Measurements from ENCODE around the gene CREBRF.
"Not testable (repeated sequence)": the region's sequence is repeated elsewhere in the genome, so short reads cannot be mapped to it uniquely, and the experiment has no call there.

Gene CREBRF

DNA sequence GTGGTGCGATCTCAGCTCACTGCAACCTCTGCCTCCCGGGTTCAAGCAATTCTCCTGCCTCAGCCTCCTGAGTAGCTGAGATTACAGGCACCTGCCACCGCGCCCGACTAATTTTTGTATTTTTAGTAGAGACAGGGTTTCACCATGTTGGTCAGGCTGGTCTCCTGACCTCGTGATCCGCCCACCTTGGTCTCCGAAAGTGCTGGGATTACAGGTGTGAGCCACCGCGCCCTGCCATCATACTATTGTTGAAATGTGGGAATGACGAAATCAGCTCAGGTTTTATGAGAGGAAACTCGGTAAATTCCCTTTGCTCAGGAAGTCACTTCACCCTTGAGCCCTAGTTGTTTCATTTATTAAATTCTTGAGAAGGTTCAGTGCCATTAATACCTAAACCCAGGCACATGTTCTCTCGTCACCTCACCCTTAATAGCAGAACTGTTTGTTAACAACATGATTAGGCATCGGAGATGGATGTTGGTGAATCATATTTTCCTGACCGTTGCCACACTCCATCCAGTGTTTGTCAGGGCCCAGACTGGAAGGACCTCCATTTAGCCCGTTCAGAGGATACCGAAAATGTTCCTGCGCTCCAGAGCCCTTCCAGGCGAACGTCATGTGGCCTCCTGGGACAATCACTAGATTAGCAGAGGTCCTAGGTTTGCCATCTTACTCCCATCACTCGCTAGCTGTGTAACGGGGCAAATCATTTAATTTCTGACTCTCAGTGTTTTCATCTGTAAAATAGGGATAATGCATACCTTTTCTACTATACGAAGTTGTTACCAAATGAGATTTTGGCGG, 20.0 kb upstream of the CREBRF start:
- in situ Hi-C loops (cut with MboI; ENCODE audit: low sequenced_read_pairs): no loop called here

DNA sequence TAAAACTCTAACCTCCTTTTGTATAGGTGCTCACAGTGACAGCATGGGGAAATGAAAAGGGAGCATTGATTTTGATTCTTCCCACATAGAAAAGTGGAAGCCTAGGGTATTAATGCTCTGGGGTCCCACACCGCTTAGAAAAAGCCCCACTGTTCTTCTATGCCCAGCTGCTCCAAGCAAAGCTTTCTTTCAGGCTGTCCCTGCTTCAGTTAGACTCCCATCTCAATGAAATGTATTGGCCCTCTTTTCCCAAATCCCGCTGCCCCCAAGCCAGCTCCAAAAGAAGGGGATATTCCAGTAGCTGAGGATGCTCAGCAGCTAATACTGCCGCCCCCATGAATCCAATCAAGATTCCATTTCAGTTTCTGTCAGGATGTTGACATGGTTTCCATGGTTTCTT, 17.0 kb upstream of the CREBRF start:
- in situ Hi-C loops (cut with MboI; ENCODE audit: low sequenced_read_pairs): no loop called here

DNA sequence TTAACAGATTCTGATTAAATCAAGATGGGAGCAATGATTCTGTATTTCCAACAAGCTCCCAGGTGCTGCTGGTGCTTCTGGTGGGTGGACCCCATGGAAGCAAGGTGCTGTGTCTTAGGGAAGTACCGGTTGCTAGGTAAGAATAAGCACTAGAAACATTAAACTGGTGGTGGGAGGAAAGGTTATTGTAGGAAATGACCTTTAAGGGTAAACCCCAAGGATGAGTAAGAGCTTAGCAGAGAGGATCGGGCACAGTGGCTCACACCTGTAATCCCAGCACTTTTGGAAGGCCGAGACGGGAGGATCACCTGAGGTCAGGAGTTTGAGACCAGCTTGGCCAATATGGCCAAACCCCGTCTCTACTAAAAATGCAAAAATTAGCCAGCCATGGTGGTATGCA, 16.2 kb upstream of the CREBRF start:
- in situ Hi-C loops (cut with MboI; ENCODE audit: low sequenced_read_pairs): no loop called here

DNA sequence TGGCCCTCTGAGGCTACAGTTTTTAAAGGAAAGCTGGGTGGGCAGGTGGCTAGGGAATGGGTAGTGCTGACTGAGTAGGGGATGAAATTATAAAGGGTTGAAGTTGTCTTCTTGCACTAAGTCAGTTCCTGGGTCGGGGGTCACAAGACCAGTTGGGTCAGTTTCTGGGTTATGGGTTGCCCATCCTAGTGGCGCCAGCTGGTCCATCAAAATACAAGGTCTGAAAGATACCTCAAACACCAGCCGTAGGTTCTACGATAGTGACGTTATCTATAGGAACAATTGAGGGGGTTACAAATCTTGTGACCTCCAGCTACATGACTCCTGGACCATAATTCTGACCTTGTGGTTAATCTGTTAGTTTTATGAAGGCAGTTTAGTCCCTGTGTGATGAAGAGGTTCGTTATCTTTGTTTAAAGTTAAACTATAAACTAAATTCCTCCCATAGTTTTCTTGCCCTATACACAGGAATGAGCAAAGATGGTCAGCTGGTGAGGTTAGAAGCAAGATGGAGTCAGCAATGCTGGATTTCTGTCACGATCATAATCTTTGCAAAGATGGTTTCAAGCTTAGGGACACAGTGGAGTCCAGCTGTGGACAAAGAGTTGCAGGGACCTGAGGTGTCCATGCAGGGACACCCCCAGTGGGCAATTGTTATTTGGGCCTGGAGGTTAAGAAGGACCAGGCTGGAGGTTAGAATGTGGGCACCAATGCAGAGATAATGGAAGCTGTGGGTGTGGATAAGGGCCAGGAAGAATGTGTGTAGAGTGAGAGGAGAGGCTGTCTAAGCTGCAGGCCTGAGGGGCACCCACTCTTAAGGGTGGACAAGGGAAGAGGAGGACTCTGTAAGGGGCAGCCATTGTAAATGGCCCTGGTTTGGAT, 14.0 kb upstream of the CREBRF start:
- in situ Hi-C loops (cut with MboI; ENCODE audit: low sequenced_read_pairs): no loop called here

DNA sequence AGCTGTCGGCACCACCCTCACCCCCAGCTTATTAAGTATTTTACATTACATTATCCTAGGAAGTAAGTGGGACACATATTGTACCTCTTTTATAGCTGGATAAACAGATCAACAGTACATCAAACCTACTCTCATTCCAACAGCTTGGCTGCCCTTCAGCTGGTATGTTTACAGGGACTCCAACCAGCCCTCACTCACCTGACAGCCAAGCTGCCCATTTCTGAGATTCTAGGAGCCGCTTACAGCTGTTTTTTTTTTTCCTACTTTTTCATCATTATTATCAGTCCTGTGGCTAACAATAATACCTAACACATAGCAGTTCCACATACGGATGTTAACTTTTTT, 13.4 kb upstream of the CREBRF start:
- in situ Hi-C loops (cut with MboI; ENCODE audit: low sequenced_read_pairs): no loop called here

DNA sequence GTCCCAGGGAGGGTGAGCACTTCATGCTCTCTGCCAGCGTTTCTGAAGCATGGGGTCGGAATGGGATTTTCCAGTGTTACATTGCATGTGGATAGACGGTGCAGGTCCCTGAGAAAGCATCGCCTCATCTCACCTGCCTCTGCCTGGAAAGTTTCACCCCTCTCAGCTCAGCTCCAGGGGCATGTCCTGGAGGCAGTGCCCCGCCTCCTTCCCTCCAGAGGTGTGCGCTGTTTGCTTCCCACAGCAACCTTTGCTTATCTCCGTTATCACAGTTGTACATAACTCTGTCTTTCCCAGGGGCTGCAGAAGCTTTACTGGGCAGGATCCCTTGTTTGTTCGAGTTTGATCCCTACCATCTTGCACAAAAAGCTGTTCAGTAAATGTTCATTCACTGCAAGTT, 10.7 kb upstream of the CREBRF start:
- in situ Hi-C loops (cut with MboI; ENCODE audit: low sequenced_read_pairs): no loop called here

DNA sequence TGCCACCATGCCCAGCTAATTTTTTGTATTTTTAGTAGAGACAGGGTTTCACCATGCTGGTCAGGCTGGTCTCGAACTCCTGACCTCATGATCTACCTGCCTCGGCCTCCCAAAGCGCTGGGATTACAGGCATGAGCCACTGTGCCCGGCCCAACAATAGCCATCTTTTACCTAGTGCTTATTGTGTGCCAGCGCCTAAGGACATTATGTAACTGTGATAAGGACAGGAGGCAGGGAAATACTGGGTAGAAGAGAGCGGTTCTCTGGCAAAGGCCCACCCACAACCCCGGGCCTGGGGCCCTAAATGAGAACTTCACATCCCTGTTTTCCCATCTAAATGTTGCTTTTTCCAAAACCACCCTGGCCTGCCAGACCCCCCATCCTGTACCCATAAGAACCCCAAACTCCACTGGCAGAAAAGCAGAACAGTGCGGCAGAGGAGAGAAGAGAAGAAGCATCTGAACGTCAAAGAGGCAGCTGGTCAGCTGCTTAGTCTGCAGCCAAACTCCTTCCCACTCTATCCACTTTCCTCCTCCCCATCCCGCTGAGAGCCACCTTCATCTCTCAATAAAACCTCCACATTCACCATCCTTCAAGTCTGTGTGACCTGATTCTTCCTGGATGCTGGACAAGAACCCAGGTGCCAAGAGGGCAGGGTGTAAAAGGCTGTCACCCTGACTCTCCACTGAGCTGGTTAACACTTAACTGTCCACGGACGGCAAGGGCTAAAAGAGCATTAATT, 8.9 kb upstream of the CREBRF start:
- in situ Hi-C loops (cut with MboI; ENCODE audit: low sequenced_read_pairs): not testable (repeated sequence)

DNA sequence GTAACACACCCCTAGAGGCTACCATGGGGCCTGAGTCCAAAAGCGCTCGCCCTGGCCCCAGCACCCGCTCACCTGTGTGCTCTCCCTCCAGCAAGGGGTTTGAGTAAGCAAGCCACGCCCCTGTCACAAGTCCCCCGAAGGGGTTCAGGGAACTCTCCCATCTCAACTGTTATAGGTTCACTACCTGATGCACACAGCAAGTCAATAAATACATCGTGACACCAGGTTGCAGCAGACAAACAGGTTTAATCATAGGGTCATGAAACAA, 8.4 kb upstream of the CREBRF start:
- in situ Hi-C loops (cut with MboI; ENCODE audit: low sequenced_read_pairs): no loop called here

DNA sequence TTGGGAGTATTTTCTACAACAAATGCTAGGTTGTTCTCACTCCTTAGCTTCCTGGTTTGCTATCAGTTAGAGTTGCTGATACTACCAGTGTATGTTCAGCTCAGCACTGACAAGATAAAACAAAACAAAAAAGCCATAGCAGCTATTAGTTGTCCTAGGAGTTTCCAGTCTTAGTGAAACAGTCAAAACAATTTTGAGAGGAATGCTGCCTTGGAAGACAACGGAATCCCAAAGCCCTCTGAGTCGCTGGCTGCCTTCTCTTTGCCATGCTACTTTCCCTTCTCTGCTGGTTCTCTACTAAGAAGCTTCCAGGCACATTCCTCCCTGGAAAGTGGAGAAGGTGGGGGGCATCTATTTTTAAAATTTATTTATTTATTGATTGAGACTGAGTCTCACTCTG, 5.4 kb upstream of the CREBRF start:
- in situ Hi-C loops (cut with MboI; ENCODE audit: low sequenced_read_pairs): no loop called here

DNA sequence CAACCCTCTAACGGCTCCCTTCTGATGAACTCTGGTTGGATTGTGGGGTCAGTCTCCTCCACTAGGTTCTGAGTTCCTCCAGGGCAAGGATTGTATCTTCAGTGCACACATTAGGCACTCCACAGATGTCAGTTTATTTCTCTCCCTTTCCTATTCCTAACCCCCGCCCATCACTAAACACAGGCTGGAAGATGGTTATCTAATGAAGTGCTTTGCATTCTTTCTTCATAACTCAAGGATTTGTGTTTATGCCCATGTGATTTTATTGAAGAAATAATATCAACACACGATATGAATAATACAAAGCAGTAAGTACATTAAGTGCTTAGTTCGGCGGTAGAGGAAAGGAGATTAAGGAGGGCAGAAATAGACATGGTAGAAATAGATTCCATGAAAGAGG, 4.4 kb upstream of the CREBRF start:
- in situ Hi-C loops (cut with MboI; ENCODE audit: low sequenced_read_pairs): no loop called here

DNA sequence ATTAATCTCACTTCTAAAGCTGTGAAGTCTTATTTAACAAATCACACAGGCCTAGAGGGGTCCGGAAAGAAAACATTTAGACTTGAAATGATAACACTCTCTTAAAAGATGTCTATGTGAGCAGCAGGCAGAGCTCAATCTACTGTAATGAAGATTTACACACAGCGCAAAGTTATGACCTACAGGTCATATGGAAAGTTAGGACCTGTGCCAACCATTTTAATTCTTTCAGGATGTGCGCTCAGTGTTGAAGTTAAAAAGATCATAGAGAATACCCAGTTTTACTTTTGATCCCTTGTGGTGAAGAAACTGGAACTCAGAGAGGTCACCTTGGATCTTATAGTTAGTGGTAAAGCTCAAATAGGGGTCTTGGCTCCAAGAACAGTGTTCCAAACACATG, 3.1 kb upstream of the CREBRF start:
- in situ Hi-C loops (cut with MboI; ENCODE audit: low sequenced_read_pairs): no loop called here

DNA sequence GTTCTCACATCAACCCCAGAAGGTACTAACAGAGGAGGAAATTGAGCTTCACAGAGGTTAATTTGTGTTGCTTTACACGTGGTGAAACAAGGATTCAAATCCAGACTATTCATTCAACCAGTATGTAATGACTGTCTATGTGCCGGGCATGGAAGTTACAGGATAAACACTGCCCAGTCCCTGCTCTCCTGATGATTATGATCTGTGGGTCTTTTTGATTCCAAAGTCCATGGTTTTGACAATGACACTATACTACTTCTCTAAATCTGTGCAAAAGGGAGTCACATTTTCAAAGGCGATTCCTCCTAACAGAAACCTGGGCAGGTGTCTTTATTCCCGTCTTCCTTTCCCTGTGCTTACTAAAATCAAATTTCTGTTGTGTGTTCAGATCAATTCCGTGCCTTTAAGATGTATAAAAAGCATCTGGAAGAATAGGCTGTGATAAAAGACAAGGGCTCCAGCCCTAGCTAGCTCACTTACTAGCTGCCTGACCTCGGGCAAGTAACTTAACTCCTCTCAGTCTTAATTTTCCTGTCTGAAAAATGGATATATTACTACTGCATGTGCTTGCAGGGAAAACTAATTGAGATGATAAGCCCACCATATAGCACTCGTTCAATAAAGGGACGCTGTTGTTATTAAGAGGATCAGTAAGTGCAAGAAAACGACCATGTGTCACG, 970 bp upstream of the CREBRF start:
- in situ Hi-C loops (cut with MboI; ENCODE audit: low sequenced_read_pairs): no loop called here

DNA sequence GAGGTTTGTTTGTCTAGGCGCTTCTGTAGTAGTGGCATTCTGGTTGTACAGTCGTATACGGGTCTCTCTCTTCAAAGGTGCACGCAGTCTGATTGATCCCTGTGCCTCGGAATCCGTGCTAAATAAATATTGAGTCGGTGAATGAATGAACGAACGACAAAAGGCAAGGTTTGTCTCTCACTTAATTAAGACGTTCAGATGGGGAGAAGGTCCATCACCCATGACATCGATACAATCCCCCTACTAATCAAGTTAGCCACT, 500 bp upstream of the CREBRF start:
- in situ Hi-C loops (cut with MboI; ENCODE audit: low sequenced_read_pairs): no loop called here

DNA sequence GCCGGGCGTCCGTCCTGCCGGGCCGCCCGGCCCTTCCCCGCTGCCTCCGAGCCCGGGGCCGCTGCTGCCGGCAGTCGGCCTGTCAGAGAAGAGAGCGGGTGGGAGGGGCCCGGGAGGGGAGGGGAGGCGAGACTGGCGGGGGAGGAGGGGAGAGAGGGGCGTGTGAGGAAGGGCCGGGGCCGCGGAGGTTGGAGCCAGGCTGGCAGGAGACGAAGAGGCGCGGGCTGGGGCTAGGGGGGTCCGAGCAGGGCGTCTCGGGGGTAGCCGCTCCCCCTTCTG, 570 bp downstream of the CREBRF start:
- in situ Hi-C loops (cut with MboI; ENCODE audit: low sequenced_read_pairs): no loop called here

DNA sequence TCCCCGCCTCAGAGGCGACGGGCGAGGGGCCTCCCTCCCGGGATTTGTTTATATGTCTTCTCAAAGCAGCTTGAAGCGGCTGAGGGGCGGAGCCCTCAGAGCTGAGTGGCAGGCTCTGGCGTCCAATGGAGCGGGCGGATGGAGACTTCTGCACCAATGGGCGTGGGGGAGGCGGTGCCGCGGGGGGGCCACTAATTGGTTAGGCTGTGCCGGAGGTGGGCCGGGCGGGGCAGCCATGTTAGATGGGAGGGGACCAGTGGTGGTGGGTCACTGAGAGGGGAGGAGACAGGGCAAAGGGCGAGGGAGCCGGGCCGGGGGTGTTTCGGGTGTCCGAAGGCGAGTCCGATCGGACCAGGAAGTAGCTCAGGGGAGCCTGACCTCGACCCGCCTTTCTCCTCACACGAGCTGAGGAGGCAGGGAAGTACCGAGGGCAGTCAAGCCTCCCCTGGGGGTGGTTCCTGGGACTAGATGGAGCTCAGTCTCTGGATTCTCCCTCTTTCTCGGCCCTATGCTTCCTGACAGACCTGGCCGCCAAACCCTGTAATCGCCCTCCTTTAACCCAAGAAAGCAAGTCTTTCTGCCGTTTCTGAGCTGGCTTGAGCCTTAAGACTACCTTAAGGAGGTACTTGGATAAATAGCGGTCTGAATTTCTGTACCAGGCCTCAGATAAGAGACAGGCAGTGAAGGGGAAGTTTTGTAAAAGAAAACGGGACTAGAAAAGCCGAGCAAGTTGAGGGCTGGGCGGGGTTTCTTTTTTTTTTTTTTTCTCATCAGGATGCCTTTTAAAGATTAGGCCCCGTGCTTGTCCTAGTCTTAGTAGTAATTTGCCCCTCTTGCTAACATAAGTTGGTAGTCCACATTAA, 1.1 kb downstream of the CREBRF start:
- in situ Hi-C loops (cut with MboI; ENCODE audit: low sequenced_read_pairs): no loop called here

DNA sequence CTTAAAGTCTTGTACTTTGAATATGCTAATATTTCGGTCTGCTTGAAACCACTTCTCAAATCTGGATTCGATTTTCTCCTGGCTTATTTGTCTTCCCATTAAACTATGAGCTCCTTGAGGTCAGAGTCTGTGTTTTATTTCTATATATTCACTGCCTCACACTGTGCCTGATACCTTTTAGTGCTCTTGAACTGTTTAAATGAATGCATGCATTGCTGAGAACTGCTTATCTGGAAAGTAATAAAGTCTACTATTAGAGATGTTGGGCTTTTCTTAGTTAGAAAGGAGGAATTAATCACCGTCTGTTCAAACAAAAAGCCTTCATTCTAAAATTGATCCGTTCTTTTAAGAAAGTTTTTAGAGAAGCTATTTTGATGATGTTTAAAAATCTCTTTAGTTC, 6.0 kb downstream of the CREBRF start:
- in situ Hi-C loops (cut with MboI; ENCODE audit: low sequenced_read_pairs): no loop called here

DNA sequence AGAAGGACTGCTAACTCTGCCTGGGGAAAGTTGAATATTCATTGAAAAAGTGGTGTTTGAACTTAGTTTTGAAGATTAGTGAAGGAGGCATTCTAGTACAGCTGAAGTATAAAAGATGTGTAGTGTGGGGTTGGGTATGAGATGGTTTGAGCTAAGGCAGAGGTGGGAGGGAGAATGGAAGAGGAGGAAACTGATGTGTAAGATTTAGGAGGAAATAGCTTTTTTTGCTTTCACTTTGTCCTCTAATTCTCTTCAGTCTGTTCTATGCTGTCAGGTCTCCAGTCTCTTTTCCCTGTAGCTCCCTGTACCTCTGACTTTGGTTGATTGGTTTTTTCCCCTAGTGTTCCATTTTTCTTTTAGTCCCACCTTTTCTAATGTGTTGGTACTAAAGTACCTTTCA, 9.0 kb downstream of the CREBRF start:
- in situ Hi-C loops (cut with MboI; ENCODE audit: low sequenced_read_pairs): no loop called here

DNA sequence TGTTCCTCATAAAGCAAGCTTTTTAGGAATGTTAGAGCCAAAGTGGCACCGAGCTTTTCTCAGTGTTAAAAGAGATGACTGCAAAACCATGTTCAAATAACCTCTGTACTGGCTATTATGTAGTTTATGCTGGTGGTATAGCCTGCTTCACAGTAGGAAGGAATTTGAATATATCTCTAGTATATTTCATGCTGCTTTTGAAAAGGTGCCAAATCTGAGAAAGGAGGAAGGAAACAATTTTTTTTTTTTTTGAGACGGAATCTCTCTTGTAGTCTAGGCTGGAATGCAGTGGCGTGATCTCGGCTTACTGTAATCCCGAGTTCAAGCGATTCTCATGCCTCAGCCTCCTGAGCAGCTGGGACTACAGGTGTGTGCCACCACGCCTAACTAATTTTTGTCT, 13.5 kb downstream of the CREBRF start:
- in situ Hi-C loops (cut with MboI; ENCODE audit: low sequenced_read_pairs): no loop called here

DNA sequence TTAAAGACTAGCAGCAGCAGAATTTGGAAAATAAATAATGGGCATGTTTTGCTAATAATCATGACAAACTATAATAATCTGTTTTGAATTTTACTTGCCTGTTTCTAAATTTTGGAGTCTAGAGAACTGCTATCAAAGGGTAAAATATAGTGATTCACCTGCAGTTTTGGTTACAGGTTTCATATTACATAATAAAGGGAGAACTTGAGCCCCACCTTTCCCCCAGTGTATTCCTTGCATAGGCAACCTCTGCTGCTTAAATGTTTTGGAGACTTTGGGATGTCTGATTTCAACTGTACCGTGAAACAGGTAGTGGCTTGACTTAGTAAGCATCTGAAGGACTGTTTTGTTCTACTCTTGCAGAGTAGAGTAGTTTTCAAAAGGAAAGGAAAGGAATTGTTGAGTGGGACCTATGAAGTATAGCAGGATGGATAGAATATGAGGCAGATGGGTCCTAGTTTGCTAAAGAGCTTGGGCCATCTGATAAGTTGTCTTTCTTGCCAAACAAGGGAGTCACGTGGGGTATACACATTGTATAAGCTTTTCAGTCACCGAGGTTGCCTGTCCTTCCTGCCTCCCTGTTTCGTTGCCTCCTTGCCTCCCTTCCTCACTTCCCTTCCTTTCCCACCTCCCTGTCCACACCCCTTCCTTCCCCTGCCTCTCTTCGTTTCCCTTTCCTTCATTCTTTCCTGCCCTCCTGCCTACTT, 19.1 kb downstream of the CREBRF start:
- in situ Hi-C loops (cut with MboI; ENCODE audit: low sequenced_read_pairs): no loop called here

DNA sequence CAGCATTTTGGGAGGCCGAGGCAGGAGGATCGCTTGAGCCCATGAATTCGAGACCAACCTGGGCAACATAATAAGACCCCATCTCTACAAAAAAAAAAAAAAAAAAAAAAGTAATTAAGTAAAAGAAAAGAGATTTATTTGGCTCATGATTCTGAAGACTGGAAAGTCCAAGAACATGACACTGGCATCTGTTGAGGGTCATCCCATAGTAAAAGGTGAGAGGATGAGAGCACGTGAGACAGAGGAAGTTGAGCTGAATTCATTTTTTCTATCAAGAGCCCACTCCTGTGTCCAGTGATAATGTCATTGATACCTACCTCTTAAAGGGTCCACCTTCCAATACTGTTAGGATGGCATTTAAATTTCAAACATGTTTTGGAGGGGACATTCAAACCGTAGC, 19.8 kb downstream of the CREBRF start:
- in situ Hi-C loops (cut with MboI; ENCODE audit: low sequenced_read_pairs): no loop called here
